NK-92 (cell line): ENCODE data around the gene GALNS.
"Not testable (repeated sequence)": the region's sequence is repeated elsewhere in the genome, so short reads cannot be mapped to it uniquely, and the experiment has no call there.

Experiments used
- DNase-seq: peaks from one replicate; lab custom pipeline; 2025; ENCODE audit not compliant: unreplicated experiment; lab: John Stamatoyannopoulos, UW

GALNS gene

GRCh38 chr16:88889702-88890352 is 33.1 kb upstream of the GALNS start:
- not testable (repeated sequence) for DNase-seq

GRCh38 chr16:88888461-88889387 is 32.0 kb upstream of the GALNS start:
- DNase-seq: no peak

- DNase-seq: no peak
Observed at GRCh38 chr16:88888057-88888456, 31.3 kb upstream of the GALNS start.

- DNase-seq: no peak
Observed at GRCh38 chr16:88886845-88887521, 30.2 kb upstream of the GALNS start.

GRCh38 chr16:88886420-88886844 is 29.7 kb upstream of the GALNS start:
- DNase-seq: no peak

- DNase-seq: no peak
Observed at GRCh38 chr16:88885693-88886280, 29.0 kb upstream of the GALNS start.

GRCh38 chr16:88884569-88885271 is 28.0 kb upstream of the GALNS start:
- DNase-seq: no peak

GRCh38 chr16:88883946-88884345 is 27.2 kb upstream of the GALNS start:
- DNase-seq: no peak

GRCh38 chr16:88883117-88883895 is 26.6 kb upstream of the GALNS start:
- no peak for DNase-seq

GRCh38 chr16:88882358-88883030 is 25.7 kb upstream of the GALNS start:
- DNase-seq: no peak

GRCh38 chr16:88881675-88882357 is 25.1 kb upstream of the GALNS start:
- DNase-seq: no peak

- DNase-seq: no peak
Observed at GRCh38 chr16:88881007-88881615, 24.4 kb upstream of the GALNS start.

- no peak for DNase-seq
Observed at GRCh38 chr16:88880226-88881006, 23.7 kb upstream of the GALNS start.

- DNase-seq: no peak
Observed at GRCh38 chr16:88879788-88880055, 23.0 kb upstream of the GALNS start.

- no peak for DNase-seq
Observed at GRCh38 chr16:88878967-88879787, 22.4 kb upstream of the GALNS start.

GRCh38 chr16:88878356-88878755 is 21.6 kb upstream of the GALNS start:
- DNase-seq: no peak
